BLaER1 (cell line): ENCODE results near the gene GPR32.
"Not testable (repeated sequence)": the region's sequence is repeated elsewhere in the genome, so short reads cannot be mapped to it uniquely, and the experiment has no call there.

Source experiments
- H3K27ac ChIP-seq: shearing (Covaris generic); formaldehyde crosslinking; 2 replicates; pipeline ENCODE4 v1.8.1; 2022
- H3K27me3 ChIP-seq: shearing (Covaris generic); formaldehyde crosslinking; 2 replicates; pipeline ENCODE4 v1.8.1; 2022
- H3K36me3 ChIP-seq: shearing (Covaris generic); formaldehyde crosslinking; 2 replicates; pipeline ENCODE4 v1.8.1; 2022
- H3K4me1 ChIP-seq: shearing (Covaris generic); formaldehyde crosslinking; 2 replicates; pipeline ENCODE4 v1.8.1; 2022
- H3K4me2 ChIP-seq: shearing (Covaris generic); formaldehyde crosslinking; 2 replicates; pipeline ENCODE4 v1.8.1; 2022
- H3K4me3 ChIP-seq: shearing (Covaris generic); formaldehyde crosslinking; 2 replicates; pipeline ENCODE4 v1.8.1; 2022
- H3K9ac ChIP-seq: shearing (Covaris generic); formaldehyde crosslinking; 2 replicates; pipeline ENCODE4 v1.8.1; 2022
- H3K9me3 ChIP-seq: shearing (Covaris generic); formaldehyde crosslinking; 2 replicates; pipeline ENCODE4 v1.8.1; 2022
- H4K20me1 ChIP-seq: shearing (Covaris generic); formaldehyde crosslinking; 2 replicates; pipeline ENCODE4 v1.8.1; 2022
- Cebpa-rat ChIP-seq: shearing (Covaris generic); IDR thresholded peaks from 2 replicates; pipeline ENCODE4 v1.8.1; 2022

GPR32 gene

GRCh38 chr19:50749490-50749889 is 20.8 kb upstream of the GPR32 start:
- no peaks in the 10 kb centered on the region for H3K36me3 ChIP-seq
- no peaks in the 10 kb centered on the region for H3K9me3 ChIP-seq
- no peak overlapping the region for H3K4me3 ChIP-seq
- H3K27me3 ChIP-seq: no peaks in the 10 kb centered on the region
- TF ChIP-seq Cebpa-rat: no peak
- no peak overlapping the region for H3K27ac ChIP-seq
- H4K20me1 ChIP-seq: no peaks in the 10 kb centered on the region
- peak overlapping the region; percentile 61 for H3K4me2 ChIP-seq
- H3K9ac ChIP-seq: no peak overlapping the region
- peaks cover 21% of the 10 kb centered on the region for H3K4me1 ChIP-seq

DNA sequence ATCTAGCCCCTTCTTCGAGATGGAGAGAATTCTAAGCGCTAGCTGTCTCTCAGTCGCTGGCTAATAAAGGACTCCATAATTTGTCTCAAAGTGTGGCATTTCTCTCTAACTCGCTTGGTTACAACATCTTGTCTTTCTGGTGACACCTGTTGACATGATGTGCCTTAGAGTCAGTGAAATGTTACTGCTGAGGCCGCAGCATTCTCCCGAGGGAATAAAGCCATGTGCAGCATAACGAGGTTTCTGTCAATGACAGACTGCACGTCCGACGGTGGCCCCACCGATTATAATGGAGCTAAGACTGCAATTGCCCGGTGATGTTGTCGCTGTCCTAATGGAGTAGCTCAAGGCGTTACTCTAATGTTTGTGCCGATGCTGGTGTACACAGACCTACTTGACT is 20.3 kb upstream of the GPR32 start:
- no peaks in the 10 kb centered on the region for H4K20me1 ChIP-seq
- no peak overlapping the region for H3K4me3 ChIP-seq
- H3K4me2 ChIP-seq: peak overlapping the region; percentile 61
- peaks cover 21% of the 10 kb centered on the region for H3K4me1 ChIP-seq
- H3K36me3 ChIP-seq: no peaks in the 10 kb centered on the region
- no peak overlapping the region for H3K9ac ChIP-seq
- TF ChIP-seq Cebpa-rat: 0 out of 2 replicates have a peak, but pooled peaks have one; percentile 11
- no peaks in the 10 kb centered on the region for H3K9me3 ChIP-seq
- no peaks in the 10 kb centered on the region for H3K27me3 ChIP-seq
- H3K27ac ChIP-seq: no peak overlapping the region

DNA sequence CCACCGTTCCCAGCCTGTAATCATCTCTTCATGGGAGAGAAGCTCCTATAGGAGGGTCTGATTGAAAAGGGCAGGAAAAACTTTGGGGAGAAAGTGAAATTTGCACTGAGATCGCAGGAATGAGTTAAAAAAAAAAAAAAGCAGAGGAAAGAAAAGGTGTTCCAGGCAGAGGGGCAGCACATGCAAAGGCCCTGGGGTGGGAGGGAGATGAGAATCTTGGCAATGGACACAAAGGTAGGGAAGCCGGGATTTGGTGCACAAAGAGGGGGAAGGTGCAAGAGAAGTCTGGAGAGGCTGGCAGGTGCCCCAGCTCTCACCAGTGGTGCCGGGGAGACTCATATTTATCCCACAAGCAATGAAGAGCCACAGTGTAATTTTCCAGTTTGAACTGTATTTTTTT is 16.4 kb upstream of the GPR32 start:
- Histone ChIP-seq H3K9ac (no peak overlapping the region), H3K9me3 (no peaks in the 10 kb centered on the region), H3K4me1 (peaks cover 18% of the 10 kb centered on the region), H3K4me2 (no peak overlapping the region), H3K4me3 (no peak overlapping the region), H3K27ac (no peak overlapping the region), H3K36me3 (no peaks in the 10 kb centered on the region), H3K27me3 (no peaks in the 10 kb centered on the region), H4K20me1 (no peaks in the 10 kb centered on the region)
- TF ChIP-seq Cebpa-rat: no peak

DNA sequence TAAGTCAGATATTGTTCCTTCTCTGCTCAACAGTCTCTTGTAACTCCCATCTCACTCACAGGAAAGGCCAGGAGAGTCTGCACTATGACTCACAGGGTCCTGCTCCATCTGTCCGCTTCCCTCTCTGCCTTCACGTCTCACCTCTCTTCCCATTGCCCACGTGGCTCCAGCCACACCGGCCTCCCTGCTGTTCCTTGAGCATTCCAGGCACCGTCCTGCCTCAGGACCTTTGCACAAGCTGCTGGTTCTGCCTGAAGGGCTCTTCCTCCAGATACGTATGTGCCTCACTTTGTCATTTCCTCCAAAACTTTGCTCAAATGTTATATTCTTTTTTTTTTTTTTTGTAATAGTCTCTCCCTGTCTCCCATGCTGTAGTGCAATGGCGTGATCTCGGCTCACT is 14.0 kb upstream of the GPR32 start:
- not testable (repeated sequence) for H3K4me2 ChIP-seq, H3K9ac ChIP-seq, H3K27me3 ChIP-seq, H4K20me1 ChIP-seq, H3K9me3 ChIP-seq, H3K27ac ChIP-seq, H3K4me1 ChIP-seq, H3K4me3 ChIP-seq, H3K36me3 ChIP-seq

GRCh38 chr19:50757624-50758023 is 12.6 kb upstream of the GPR32 start:
- H3K4me3 ChIP-seq, H3K27ac ChIP-seq, H3K4me1 ChIP-seq, H3K27me3 ChIP-seq, H3K36me3 ChIP-seq, H3K4me2 ChIP-seq, H4K20me1 ChIP-seq, H3K9ac ChIP-seq, H3K9me3 ChIP-seq: not testable (repeated sequence)

GRCh38 chr19:50759076-50759475 is 11.2 kb upstream of the GPR32 start:
- not testable (repeated sequence) for H3K27ac ChIP-seq, H3K4me3 ChIP-seq, H3K4me1 ChIP-seq

DNA sequence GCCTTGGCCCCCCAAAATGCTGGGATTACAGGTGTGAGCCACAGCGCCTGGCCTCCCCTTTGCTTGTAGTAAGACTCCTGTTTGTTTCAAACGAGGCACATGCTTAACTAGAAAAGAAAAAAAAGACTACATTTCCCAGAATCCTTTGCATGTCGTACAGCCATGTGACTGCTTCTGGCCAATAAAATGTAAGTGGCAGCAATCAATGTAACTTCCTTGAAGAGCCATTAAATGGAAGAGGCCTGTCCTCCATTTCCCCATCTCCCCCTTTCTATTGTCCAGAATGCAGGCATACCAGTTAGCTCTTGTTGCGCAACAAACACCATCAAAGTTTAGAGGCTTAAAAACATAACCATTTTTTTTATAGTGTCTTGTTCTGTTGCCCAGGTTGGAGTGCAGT is 10.4 kb upstream of the GPR32 start:
- Histone ChIP-seq H3K36me3 (no peaks in the 10 kb centered on the region), H3K27me3 (no peaks in the 10 kb centered on the region), H3K9me3 (peaks cover 6% of the 10 kb centered on the region; the same call in 1 of the 2 replicates), H4K20me1 (no peaks in the 10 kb centered on the region), H3K4me3 (no peak overlapping the region), H3K4me1 (no peaks in the 10 kb centered on the region), H3K9ac (no peak overlapping the region), H3K27ac (no peak overlapping the region), H3K4me2 (no peak overlapping the region)
- TF ChIP-seq Cebpa-rat: peak; percentile 80

More at GRCh38 chr19:50759076-50759475, 11.2 kb upstream of the GPR32 start:
- not testable (repeated sequence) for H4K20me1 ChIP-seq, H3K4me2 ChIP-seq, H3K27me3 ChIP-seq, H3K36me3 ChIP-seq, H3K9me3 ChIP-seq, H3K9ac ChIP-seq

DNA sequence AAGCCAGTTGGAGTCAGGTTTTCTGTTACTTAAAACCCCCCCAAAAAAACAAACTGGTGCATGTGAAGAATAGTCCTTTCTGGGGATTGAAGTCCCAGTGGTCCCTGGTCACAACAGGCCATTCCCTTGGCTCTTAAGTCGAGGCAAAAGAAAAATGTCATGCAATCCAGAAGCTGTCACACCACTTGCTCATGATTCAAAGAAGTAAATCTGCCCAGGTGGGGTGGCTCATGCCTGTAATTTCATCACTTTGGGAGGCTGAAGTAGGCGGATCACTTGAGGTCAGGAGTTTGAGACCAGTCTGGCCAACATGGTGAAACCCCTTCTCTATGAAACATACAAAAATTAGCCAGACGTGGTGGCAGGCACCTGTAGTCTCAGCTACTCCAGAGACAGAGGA is 8.8 kb upstream of the GPR32 start:
- not testable (repeated sequence) for H3K36me3 ChIP-seq, H3K4me2 ChIP-seq, H3K27me3 ChIP-seq, H3K9ac ChIP-seq, H3K4me3 ChIP-seq, H3K9me3 ChIP-seq, H3K4me1 ChIP-seq, H4K20me1 ChIP-seq, H3K27ac ChIP-seq

GRCh38 chr19:50763521-50763920 is 6.7 kb upstream of the GPR32 start:
- H3K36me3 ChIP-seq, H3K27me3 ChIP-seq: not testable (repeated sequence)

GRCh38 chr19:50764409-50764808 is 5.9 kb upstream of the GPR32 start:
- no peak overlapping the region for H3K9ac ChIP-seq
- H3K36me3 ChIP-seq: no peaks in the 10 kb centered on the region
- no peak overlapping the region for H3K4me2 ChIP-seq
- no peaks in the 10 kb centered on the region for H3K4me1 ChIP-seq
- peaks cover 6% of the 10 kb centered on the region; the same call in 1 of the 2 replicates for H3K9me3 ChIP-seq
- H3K27ac ChIP-seq: no peak overlapping the region
- H3K4me3 ChIP-seq: no peak overlapping the region
- no peaks in the 10 kb centered on the region for H3K27me3 ChIP-seq
- no peak for TF ChIP-seq Cebpa-rat
- H4K20me1 ChIP-seq: no peaks in the 10 kb centered on the region

More at GRCh38 chr19:50763521-50763920, 6.7 kb upstream of the GPR32 start:
- H3K4me3 ChIP-seq, H3K4me1 ChIP-seq, H4K20me1 ChIP-seq, H3K27ac ChIP-seq, H3K4me2 ChIP-seq, H3K9me3 ChIP-seq, H3K9ac ChIP-seq: not testable (repeated sequence)

DNA sequence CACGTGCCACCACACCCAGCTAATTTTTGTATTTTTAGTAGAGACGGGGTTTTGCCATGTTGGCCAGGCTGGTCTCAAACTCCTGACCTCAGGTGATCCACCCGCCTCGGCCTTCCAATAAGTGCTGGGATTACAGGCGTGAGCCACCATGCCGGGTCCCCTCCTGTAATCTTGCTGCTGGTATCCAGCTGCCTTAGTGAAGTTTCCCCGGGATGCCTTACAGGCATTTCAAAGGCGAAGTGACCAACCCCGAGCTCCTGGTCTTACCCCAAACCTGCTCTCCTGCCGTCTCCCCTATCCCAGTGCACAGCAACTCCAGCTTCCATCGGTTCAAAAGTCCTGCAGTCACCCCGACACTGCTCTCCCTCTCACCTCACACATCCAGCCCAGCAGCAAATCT is 3.5 kb upstream of the GPR32 start:
- H3K9me3 ChIP-seq, H3K4me3 ChIP-seq, H3K27ac ChIP-seq, H3K9ac ChIP-seq, H3K27me3 ChIP-seq, H3K4me1 ChIP-seq, H4K20me1 ChIP-seq, H3K4me2 ChIP-seq, H3K36me3 ChIP-seq: not testable (repeated sequence)

DNA sequence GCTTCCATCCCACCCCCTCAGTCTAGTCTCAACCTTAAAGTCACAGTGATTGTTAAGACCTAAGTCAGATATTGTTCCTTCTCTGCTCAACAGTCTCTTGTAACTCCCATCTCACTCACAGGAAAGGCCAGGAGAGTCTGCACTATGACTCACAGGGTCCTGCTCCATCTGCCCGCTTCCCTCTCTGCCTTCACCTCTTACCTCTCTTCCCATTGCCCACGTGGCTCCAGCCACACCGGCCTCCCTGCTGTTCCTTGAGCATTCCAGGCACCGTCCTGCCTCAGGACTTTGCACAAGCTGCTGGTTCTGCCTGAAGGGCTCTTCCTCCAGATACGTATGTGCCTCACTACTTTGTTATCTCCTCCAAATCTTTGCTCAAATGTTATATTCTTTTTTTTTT is 3.0 kb upstream of the GPR32 start:
- not testable (repeated sequence) for H3K36me3 ChIP-seq, H4K20me1 ChIP-seq, H3K27me3 ChIP-seq, H3K4me2 ChIP-seq, H3K4me1 ChIP-seq, H3K4me3 ChIP-seq, H3K27ac ChIP-seq, H3K9me3 ChIP-seq, H3K9ac ChIP-seq
